GM10847 (cell line): ENCODE data around the gene TARS2.

Experiments used
- POLR2A ChIP-seq: IDR thresholded peaks from 2 replicates; pipeline ENCODE4 v1.6.1; 2011; ENCODE audit not compliant: insufficient read length; ENCODE audit errors: extremely low read depth

TARS2 gene

GRCh38 chr1:150544204-150544603 lies 57.0 kb downstream of the TARS2 start:
- no peak for TF ChIP-seq POLR2A

- TF ChIP-seq POLR2A: no peak
Observed at GRCh38 chr1:150545486-150546032, 58.3 kb downstream of the TARS2 start.

GRCh38 chr1:150546294-150546937 lies 59.2 kb downstream of the TARS2 start:
- no peak for TF ChIP-seq POLR2A

DNA sequence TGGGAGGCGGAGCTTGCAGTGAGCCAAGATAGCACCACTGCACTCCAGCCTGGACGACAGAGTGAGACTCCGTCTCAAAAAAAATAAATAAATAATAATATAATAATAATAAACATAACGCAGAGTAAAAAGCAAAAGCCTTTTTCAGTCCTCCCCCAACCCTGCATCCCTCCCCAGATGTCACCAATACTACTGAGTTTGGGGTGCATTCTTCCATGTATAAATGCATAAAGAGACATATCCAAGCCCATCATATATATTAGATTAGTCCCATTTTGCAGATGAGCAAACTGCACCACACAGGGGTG lies 61.1 kb downstream of the TARS2 start:
- no peak for TF ChIP-seq POLR2A

DNA sequence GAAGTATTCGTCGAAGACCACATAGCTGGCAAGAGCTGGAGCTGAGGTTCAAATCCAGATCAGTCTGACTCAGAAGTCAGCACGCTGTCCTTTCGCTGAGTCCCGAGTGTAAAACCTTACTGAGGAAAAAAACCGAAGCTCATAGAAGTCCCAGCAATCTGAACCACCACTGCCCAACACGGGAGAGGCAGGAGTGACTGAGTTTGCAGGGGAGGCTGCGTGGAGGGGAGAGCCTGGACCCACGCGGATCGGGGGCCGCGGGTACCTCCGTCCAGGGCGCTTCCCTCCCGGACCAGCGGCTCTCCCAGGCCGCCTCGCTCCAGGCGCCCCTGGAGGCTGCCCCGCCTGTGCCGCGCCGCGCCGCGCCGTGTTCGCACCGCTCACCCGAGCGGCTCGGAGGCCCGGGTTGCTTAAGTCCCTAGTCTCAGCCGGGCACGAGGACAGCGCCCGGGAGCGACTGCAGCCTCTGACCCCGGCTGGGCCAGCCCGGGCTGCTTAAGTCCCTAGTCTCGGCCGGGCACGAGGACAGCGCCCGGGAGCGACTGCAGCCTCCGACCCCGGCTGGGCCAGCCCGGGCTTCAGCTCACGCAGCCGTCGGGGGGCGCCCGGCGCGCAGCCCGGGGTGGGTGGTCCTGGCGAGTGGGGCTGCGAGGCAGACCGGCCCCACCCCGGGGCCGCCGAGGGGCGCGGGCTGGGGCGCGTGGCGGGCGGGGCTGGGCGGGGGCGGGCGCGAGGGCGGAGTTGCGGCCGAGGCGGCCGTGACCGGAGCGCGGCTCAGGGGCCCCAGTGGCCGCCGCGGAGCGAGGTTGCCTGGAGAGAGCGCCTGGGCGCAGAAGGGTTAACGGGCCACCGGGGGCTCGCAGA lies 61.6 kb downstream of the TARS2 start, which contains the start of gene ADAMTSL4:
ADAMTSL4 (plus strand) TSS at position 777 of the 864 bp plus-strand sequence. CDS start 2,881 bp downstream, outside the sequence.
- no peak for TF ChIP-seq POLR2A

- TF ChIP-seq POLR2A: no peak
Observed at GRCh38 chr1:150549496-150550221, 62.4 kb downstream of the TARS2 start.

- no peak for TF ChIP-seq POLR2A
Observed at GRCh38 chr1:150550222-150551050, 63.2 kb downstream of the TARS2 start.

DNA sequence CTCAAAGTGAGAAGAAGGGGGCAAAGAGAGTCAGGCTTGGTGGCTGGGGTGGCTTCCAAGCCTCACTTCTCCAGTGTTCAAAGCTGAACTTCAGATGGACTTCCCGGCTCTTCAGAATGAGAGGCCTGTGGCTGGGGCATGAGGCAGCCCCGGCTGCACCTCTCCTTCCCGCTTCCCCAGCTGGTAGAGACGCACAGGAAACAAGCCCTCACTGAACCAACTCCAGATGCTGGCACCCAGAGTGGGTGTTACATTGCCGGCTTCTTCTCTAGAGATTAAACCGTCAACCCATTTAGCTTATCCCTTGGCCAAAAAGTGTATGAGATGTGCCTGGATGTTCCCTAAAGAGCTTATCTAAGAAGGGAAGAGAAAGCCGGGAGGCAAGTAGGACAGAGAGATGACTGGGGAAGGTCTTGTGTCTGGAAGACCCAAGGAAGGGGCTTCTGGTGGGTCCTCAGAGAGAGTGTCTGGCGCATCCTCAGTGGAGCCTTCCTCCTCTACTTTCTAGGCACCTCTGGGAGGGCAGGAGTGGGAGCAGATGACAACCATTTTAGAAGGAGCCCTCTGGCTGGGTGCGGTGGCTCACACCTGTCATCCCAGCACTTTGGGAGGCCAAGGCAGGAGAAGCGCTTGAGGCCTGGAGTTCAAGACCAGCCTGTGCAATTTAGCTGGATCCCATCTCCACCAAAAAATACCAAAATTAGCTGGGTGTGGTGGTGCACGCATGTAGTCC lies 64.0 kb downstream of the TARS2 start:
- no peak for TF ChIP-seq POLR2A

DNA sequence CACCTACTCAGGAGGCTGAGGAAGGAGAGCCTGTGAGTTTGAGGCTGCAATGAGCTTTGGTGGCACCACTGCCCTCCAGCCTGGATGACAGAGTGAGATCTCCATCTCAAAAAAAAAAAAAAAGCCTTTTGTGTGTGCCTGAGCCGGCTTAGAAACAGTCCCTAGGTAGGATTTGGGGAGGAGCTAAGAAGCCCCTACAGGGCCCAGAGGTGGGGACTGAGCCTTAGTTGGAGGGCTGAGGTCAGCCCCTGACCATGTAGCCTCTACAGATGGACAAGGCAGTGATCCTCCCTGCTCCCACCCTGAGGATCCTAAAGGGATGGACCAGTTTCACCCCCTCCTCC lies 64.5 kb downstream of the TARS2 start:
- no peak for TF ChIP-seq POLR2A

- no peak for TF ChIP-seq POLR2A
Observed at GRCh38 chr1:150552128-150552910, 65.1 kb downstream of the TARS2 start.

- no peak for TF ChIP-seq POLR2A
Observed at GRCh38 chr1:150552911-150553289, 65.7 kb downstream of the TARS2 start.

GRCh38 chr1:150553392-150554085 lies 66.3 kb downstream of the TARS2 start:
- no peak for TF ChIP-seq POLR2A

DNA sequence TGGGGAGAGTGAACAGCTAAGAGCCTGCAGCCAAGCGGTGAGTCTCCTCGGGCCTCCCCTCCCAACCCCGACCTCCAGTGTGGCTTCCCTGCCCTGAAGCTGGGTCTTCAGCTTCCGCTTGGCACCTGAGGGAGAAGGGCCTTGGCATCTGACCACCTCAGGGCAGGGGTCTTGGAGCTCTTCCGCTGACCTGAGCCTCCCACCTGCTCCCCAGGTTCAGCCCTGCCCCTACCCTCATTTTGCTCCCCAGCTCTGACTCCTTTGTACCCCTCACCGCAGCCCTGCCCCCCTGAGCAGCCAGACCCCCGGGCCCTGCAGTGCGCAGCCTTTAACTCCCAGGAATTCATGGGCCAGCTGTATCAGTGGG lies 66.8 kb downstream of the TARS2 start:
- TF ChIP-seq POLR2A: no peak

DNA sequence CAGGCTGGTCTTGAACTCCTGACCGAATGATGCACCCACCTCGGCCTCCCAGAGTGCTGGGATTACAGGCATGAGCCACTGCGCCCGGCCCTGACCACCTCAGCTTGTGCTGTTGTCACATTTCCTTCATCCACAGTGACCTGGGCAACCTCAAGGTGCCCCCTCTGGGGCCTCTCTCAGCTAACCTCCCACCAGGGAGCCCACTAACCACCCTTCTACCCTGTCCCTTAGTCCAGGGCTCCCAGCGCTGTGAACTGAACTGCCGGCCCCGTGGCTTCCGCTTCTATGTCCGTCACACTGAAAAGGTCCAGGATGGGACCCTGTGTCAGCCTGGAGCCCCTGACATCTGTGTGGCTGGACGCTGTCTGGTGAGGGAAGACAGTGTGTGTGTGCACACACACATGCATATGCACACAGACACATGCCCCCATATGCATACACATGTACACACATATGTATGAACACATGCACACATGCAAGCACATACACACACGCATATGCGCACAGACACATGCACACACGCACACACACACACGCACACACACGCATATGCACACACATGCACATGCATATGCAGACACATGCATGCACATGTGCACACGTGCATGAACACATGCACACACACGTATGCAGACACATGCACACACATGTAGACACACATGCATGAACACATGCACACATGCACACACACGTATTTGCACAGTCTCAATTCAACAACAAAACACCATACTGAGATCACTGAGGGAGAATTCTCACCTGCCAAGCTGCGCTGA lies 68.2 kb downstream of the TARS2 start:
- no peak for TF ChIP-seq POLR2A
